ENCODE measurements around the gene CASKIN2. TPM values are rescaled to one million over a fixed set of nuclear protein-coding genes. Genes with fewer than 3 reads are reported as not detected.

CASKIN2 gene
- total and polyA plus RNA-seq, 10 of the 15 experiments (the other 5 are each of a cell fraction or from before 2014, with no cell fraction given): 0.02 to 2.7 (median 0.44) TPM; not detected in 1

GRCh38 chr17:75511610-75512575, 3.4 kb downstream of the CASKIN2 start:
- ChIA-PET CTCF (interaction anchor here (0.7 to 1.9 kb wide), 2 partner anchors 84 to 93 kb away, joined by 6 read pairs; no protein-coding TSS in a partner anchor), POLR2A (interaction anchor here (0.5 to 0.6 kb wide), 3 partner anchors 92 to 241 kb away, joined by 3 read pairs; no protein-coding TSS in a partner anchor), RAD21 (ENCODE audit: unreplicated experiment) (interaction anchor here (1.1 to 2.2 kb wide), 2 partner anchors 48 to 85 kb away, joined by 3 to 8 read pairs; no protein-coding TSS in a partner anchor), SMC1A (ENCODE audit: uncharacterized antibody, unreplicated experiment) (interaction anchor here (1.3 to 2.0 kb wide), 3 partner anchors 84 to 100 kb away, joined by 3 to 10 read pairs (median 4); no protein-coding TSS in a partner anchor)
- Histone ChIP-seq H3K27me3 (replicated peaks in 1 of 2; ENCODE audit: control insufficient read depth in 2 of 2, insufficient read depth in 2 of 2, low read length in 1 of 2) (no peaks in the 10 kb centered on the region), H3K36me3 (ENCODE audit: control insufficient read depth in 2 of 2, insufficient read depth in 2 of 2, low read length in 1 of 2) (no peaks in the 10 kb centered on the region; a peak in 1 of 4 replicates), H3K4me1 (ENCODE audit: control insufficient read depth, insufficient read depth, low read length) (no peaks in the 10 kb centered on the region), H3K4me2 (ENCODE audit: control insufficient read depth, insufficient read depth) (no peak overlapping the region; the same call in 1 of the 2 replicates), H3K9me3 (replicated peaks; ENCODE audit: control insufficient read depth, insufficient read depth, low read length) (no peaks in the 10 kb centered on the region), H3K9ac (ENCODE audit: control insufficient read depth, insufficient read depth, low read length) (no peak overlapping the region), H3K27ac (ENCODE audit: control insufficient read depth, insufficient read depth) (no peak overlapping the region), H3K79me2 (ENCODE audit: control insufficient read depth, insufficient read depth, low read length) (peaks cover 4% of the 10 kb centered on the region), H4K20me1 (ENCODE audit: control insufficient read depth, insufficient read depth) (no peaks in the 10 kb centered on the region), H3K4me3 (no peak overlapping the region), H2AFZ (ENCODE audit: control insufficient read depth, low read depth, low read length) (no peak overlapping the region)
- intact Hi-C loops (cut with micrococcal nuclease; ENCODE audit: unreplicated experiment): loop anchor here (10.0 kb wide), 1 partner anchor 247 kb away; the partner anchor contains the start of genes GGA3 and MRPS7
- FAIRE-seq: no peak
- no peak for TF ChIP-seq KAT2A (conservative IDR thresholded peaks at IDR 0.05; ENCODE audit: control insufficient read depth, low read depth, low read length)
- ATAC-seq: no peak
- no TSS peak for BruUV-seq (replicated peaks)
- WGBS (ENCODE audit: insufficient coverage, insufficient replicate concordance, low lambda C conversion rate, missing lambda C conversion rate): 59% methylated on average over 13 of the region's 13 CpGs
- DNase-seq (ENCODE audit: low read depth, low spot score): no peak
- in situ Hi-C loops (cut with MboI): no loop called here

- CTCF ChIA-PET: interaction anchor here (1.9 kb wide), 1 partner anchor 84 kb away, joined by 6 read pairs; no protein-coding TSS in a partner anchor
Observed at GRCh38 chr17:75511270-75511609, 4.1 kb downstream of the CASKIN2 start.

More at GRCh38 chr17:75511270-75511609, 4.1 kb downstream of the CASKIN2 start:
- no peak overlapping the region for H3K9ac ChIP-seq (ENCODE audit: control insufficient read depth, insufficient read depth, low read length)
- TF ChIP-seq E4F1 (IDR thresholded peaks at IDR 0.05; ENCODE audit: borderline replicate concordance, partially characterized antibody): no peak
- no peak for TF ChIP-seq ZBED1 (IDR thresholded peaks at IDR 0.05; ENCODE audit: borderline replicate concordance)
- TF ChIP-seq SRF (IDR thresholded peaks at IDR 0.05; ENCODE audit: low read depth in 2 of 2, low read length in 2 of 2): no peak
- no peak for TF ChIP-seq TCF12 (IDR thresholded peaks at IDR 0.05; ENCODE audit: low read depth, low read length)
- no peak for TF ChIP-seq ZNF24 (IDR thresholded peaks at IDR 0.05)
- TF ChIP-seq USF1 (IDR thresholded peaks at IDR 0.05; ENCODE audit: borderline replicate concordance, extremely low read length, insufficient read depth, low read depth, low read length): no peak
- no peak for TF ChIP-seq EZH2 (IDR thresholded peaks at IDR 0.05; ENCODE audit: borderline replicate concordance, control insufficient read depth, low read depth, low read length)
- TF ChIP-seq EP300 (IDR thresholded peaks at IDR 0.05; ENCODE audit: borderline replicate concordance in 1 of 2, control insufficient read depth in 1 of 2, low read depth in 2 of 2, low read length in 2 of 2): no peak
- no peak for TF ChIP-seq FOXM1 (IDR thresholded peaks at IDR 0.05; ENCODE audit: low read depth, low read length)
- no peak overlapping the region for H3K4me2 ChIP-seq (ENCODE audit: control insufficient read depth, insufficient read depth)
- H3K9me3 ChIP-seq (replicated peaks; ENCODE audit: control insufficient read depth, insufficient read depth, low read length): no peaks in the 10 kb centered on the region
- H3K36me3 ChIP-seq (ENCODE audit: control insufficient read depth in 2 of 2, insufficient read depth in 2 of 2, low read length in 1 of 2): no peaks in the 10 kb centered on the region; a peak in 1 of 4 replicates
- H3K27me3 ChIP-seq (replicated peaks in 1 of 2; ENCODE audit: control insufficient read depth in 2 of 2, insufficient read depth in 2 of 2, low read length in 1 of 2): no peaks in the 10 kb centered on the region
- no peak overlapping the region for H3K4me3 ChIP-seq
- in situ Hi-C loops (cut with MboI) (no loop called here), intact Hi-C loops (cut with micrococcal nuclease; ENCODE audit: unreplicated experiment) (loop anchor here (10.0 kb wide), 1 partner anchor 246 kb away; the partner anchor contains the start of genes GGA3 and MRPS7)
- FAIRE-seq: no peak
- no peaks in the 10 kb centered on the region for H4K20me1 ChIP-seq (ENCODE audit: control insufficient read depth, insufficient read depth)
- RAD21 ChIA-PET (ENCODE audit: unreplicated experiment): interaction anchor here (2.2 kb wide), 1 partner anchor 84 kb away, joined by 8 read pairs; no protein-coding TSS in a partner anchor
- no peak for ATAC-seq
- H3K27ac ChIP-seq (ENCODE audit: control insufficient read depth, insufficient read depth): no peak overlapping the region
- H3K79me2 ChIP-seq (ENCODE audit: control insufficient read depth, insufficient read depth, low read length): no peaks in the 10 kb centered on the region
- POLR2A ChIA-PET: no interaction called here
- DNase-seq (ENCODE audit: low read depth, low spot score): no peak
- H2AFZ ChIP-seq (ENCODE audit: control insufficient read depth, low read depth, low read length): no peak overlapping the region
- SMC1A ChIA-PET (ENCODE audit: uncharacterized antibody, unreplicated experiment): interaction anchor here (1.3 to 2.0 kb wide), 3 partner anchors 84 to 99 kb away, joined by 3 to 10 read pairs (median 4); no protein-coding TSS in a partner anchor
- no TSS peak for BruUV-seq (replicated peaks)
- no peaks in the 10 kb centered on the region for H3K4me1 ChIP-seq (ENCODE audit: control insufficient read depth, insufficient read depth, low read length)
- WGBS (ENCODE audit: insufficient coverage, insufficient replicate concordance, low lambda C conversion rate, missing lambda C conversion rate): 39% methylated on average over 4 of the region's 4 CpGs

Measured in GM12878 (cell line).